Kidney epithelial cell (primary cell): ENCODE results near the gene RHBDF2. TPM values are rescaled to one million over a fixed set of nuclear protein-coding genes. Genes with fewer than 3 reads are reported as not detected.

ENCODE experiments used
- DNase-seq: peaks from one replicate; pipeline ENCODE4 v3.0.0-alpha.2; 2010; ENCODE audit warnings: low read depth
- H3K27me3 ChIP-seq: 2 replicates; pipeline ENCODE4 v1.6.0; 2011; ENCODE audit warnings: low read length; ENCODE audit not compliant: control insufficient read depth, insufficient read depth
- H3K36me3 ChIP-seq: 2 replicates; pipeline ENCODE4 v1.5.1; 2011; ENCODE audit warnings: low read length; ENCODE audit not compliant: control insufficient read depth, insufficient read depth
- H3K4me3 ChIP-seq: 2 replicates; pipeline ENCODE4 v1.5.1; 2011; ENCODE audit warnings: low read depth, mild to moderate bottlenecking, control low read depth, low read length
- total RNA-seq: library from RNA; depleted of rRNA; stranded (reverse); fragments of >200 nt; gene quantifications from 2 replicates; pipeline ENCODE4 v1.2.3, GENCODE V29; 2015
- TF ChIP-seq, protein P1 (sequence below): IDR thresholded peaks from 2 replicates; pipeline ENCODE4 v1.5.1; 2011; ENCODE audit warnings: mild to moderate bottlenecking, moderate library complexity, low read length, control low read depth, inconsistent platforms; ENCODE audit not compliant: insufficient read depth, poor library complexity, severe bottlenecking

RHBDF2 gene
- total RNA-seq, 1 donor from 2014 or later = 101 TPM

DNA sequence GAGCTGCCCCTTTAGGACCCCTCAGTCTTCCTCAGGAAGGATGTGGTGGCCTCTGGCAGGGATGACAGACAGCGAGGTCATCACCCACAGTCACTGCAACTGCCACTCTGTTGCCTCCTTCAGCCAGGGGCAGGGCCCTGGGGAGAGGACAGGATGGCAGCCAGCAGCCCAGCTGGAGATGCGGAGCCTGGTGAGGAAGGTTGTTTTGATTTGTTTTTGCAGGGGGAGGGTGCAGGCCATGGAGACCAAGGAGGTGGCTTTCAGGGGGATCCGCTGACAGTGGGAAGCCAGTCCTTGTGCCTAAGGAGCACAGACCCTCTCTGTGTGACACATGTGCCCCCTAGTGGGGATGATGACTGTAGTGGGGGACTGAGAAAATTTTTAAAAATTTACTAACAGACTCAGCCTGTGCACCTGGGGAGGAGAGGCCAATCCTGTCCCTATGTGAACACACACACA lies 46.0 kb upstream of the RHBDF2 start:
- no peak for DNase-seq
- no peak overlapping the region for H3K4me3 ChIP-seq
- no peaks in the 10 kb centered on the region for H3K36me3 ChIP-seq
- peaks cover 9% of the 10 kb centered on the region for H3K27me3 ChIP-seq
- TF ChIP-seq, protein P1, sequence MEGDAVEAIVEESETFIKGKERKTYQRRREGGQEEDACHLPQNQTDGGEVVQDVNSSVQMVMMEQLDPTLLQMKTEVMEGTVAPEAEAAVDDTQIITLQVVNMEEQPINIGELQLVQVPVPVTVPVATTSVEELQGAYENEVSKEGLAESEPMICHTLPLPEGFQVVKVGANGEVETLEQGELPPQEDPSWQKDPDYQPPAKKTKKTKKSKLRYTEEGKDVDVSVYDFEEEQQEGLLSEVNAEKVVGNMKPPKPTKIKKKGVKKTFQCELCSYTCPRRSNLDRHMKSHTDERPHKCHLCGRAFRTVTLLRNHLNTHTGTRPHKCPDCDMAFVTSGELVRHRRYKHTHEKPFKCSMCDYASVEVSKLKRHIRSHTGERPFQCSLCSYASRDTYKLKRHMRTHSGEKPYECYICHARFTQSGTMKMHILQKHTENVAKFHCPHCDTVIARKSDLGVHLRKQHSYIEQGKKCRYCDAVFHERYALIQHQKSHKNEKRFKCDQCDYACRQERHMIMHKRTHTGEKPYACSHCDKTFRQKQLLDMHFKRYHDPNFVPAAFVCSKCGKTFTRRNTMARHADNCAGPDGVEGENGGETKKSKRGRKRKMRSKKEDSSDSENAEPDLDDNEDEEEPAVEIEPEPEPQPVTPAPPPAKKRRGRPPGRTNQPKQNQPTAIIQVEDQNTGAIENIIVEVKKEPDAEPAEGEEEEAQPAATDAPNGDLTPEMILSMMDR = peak; percentile 78

DNA sequence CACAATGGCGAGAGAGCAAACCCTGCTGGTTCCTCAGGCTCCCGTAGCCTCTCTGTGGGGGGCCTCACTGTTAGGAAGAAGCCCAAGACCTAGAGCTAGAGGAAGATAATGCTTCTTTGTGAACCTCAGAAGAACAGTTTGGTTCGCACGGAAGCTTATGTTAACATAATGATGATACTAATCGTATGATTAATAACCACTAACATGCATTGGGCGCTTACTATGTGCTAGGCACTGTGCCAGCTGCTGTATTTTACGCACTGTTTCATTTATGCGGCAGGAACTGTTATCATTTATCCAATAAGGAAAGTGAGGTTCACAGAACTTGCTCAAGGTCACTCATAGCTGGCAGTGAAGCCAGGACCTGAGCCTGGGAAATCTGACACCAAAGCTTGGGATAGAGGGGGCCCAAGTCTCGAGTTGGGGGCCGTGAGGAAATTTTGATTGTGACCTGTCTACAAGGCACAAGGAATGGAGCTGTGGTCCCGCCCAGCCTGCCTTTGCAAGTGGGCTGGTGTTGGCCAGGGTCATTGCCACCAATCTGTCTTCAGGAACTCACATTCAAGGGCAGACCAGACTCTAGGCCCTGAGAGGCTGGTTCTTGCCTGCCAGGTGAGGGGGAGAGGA lies 45.4 kb upstream of the RHBDF2 start:
- DNase-seq = no peak

DNA sequence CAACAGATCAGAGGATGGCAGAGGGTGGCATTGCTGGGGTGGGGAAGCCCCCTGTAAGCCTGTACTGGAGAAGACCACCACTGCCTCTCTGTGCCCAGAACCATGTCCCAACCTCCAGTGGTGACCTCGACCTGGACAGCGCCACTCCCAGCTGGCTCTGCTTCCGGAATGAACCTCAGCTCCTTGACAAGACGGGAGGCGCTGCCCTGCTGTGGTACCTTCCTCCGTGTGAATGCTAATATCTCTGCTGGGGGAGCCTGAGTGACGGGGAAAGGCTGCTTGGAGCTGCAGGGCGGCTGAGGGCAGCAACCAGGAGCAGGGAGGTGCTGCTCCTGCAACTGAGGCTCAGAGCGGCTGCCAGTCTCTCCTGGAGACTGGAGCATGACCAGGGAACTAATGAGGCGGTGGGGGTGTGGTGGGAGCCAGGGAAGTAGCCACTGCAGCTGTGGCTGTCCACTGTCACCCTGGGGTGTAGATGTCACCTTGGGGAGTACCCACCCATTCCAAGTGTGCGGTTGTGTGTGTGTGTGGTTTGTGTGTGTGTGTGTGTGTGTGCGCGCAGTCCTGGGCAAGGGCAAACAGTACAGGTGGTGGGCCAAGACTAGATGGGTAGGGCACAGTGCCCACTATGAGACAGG lies 44.8 kb upstream of the RHBDF2 start:
- Histone ChIP-seq H3K4me3 (no peak overlapping the region), H3K27me3 (peaks cover 9% of the 10 kb centered on the region), H3K36me3 (no peaks in the 10 kb centered on the region)
- TF ChIP-seq, protein P1 = no peak
- no peak for DNase-seq

More for the DNA sequence above, 45.4 kb upstream of the RHBDF2 start:
- TF ChIP-seq, protein P1 = no peak
- Histone ChIP-seq H3K27me3 (peaks cover 9% of the 10 kb centered on the region), H3K36me3 (no peaks in the 10 kb centered on the region), H3K4me3 (no peak overlapping the region)

DNA sequence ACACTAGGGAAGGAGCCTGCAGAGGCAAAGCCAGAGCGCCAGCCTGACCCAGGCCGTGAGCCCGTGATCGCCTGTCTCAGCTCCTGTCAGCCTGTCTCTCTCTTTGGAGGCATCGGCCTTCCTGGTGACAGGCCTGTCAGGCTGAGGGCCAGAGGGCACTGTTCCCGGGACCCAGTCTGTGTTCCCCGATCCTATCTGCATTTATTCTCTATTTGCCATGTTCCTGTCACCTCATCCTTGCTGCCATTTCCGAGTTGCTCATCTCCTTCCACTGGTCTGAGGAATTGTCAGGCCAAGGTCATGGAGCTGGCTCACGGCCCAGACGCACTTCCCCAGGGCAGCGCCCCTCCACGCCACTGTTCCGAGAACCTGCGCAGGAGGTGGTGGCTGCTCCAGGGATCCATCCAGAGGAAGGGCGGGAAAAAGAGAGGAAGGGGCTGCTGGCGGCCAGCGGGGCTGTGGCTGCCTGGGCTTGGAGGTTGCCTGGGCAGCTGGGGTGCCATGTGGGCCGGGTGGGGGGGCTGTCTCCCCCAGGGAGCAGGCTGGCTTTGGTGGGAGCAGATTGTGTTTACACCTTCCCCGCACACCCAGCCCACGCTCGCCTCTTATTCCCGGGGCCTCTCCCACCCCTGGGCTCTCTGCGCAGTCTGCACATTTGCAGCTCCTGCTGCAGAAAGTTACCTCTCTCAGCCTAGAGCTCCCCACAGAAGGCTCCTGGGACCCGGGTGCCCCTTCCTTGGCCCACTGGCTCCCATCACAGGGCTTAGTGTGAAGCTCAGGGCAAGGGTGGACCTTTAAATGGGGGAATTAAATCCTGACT lies 43.5 kb upstream of the RHBDF2 start:
- Histone ChIP-seq H3K4me3 (no peak overlapping the region), H3K27me3 (peaks cover 9% of the 10 kb centered on the region), H3K36me3 (no peaks in the 10 kb centered on the region)
- DNase-seq = no peak
- TF ChIP-seq, protein P1 = no peak

DNA sequence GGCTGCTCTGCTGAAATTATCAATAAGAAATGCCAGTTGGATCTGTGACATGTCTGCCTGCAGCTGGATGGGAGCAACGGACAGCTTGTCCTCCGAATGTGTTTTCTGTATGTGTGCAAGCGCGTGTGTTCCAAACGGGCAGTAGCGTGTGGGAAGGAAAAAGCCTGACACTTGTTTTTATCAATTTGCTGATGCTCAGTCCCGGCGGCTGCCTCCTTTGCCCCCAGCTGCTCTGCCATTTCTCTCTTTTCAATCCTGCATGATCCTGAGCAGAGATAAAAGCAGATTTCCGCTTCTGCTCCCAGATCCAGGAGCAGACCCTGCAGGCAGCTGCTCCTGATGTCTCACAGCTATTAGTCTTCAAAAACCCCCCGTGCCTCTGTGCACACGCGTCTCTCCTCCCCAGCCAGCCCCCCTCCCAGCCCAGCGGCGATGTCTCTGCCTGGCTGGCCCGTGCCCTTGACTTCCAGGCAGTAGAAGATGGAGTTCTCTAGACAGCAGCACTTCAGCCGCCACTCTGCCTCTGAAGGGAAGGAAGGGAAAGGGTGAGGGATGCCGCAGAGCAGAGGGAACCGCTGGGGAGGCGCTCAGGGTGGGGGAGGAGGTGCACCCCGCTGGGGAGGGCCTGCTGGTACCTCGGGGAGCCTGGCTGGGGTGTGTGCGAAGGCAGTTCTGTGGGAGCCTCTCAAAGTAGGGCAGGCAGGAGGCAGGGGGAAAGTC lies 42.8 kb upstream of the RHBDF2 start:
- Histone ChIP-seq H3K4me3 (no peak overlapping the region), H3K27me3 (peaks cover 9% of the 10 kb centered on the region), H3K36me3 (no peaks in the 10 kb centered on the region)
- TF ChIP-seq, protein P1 = no peak
- no peak for DNase-seq
